Uterus (tissue), 4 donors: Measurements from ENCODE around the gene TREM1. TPM values are rescaled to one million over a fixed set of nuclear protein-coding genes. Genes with fewer than 3 reads are reported as not detected.

Source experiments
- DNase-seq, 2 donors: peaks; one replicate each; pipeline ENCODE4 v3.0.0-alpha.2; 2019 to 2020
- H3K27ac ChIP-seq, 2 donors: fragments of 200-600 bp; sonication (generic); 1 replicate in 1 of 2; 2 replicates in 1 of 2; pipeline ENCODE4 v1.5.1; 2016 to 2018
- H3K27me3 ChIP-seq, 2 donors: fragments of 200-600 bp; sonication (generic); one replicate each; pipeline ENCODE4 v1.5.1; 2018 to 2019; ENCODE audit warnings: control low read depth in 1 of 2
- H3K36me3 ChIP-seq, 2 donors: fragments of 200-600 bp; sonication (generic); one replicate each; pipeline ENCODE4 v1.5.1; 2019; ENCODE audit warnings: control low read depth in 1 of 2
- H3K4me1 ChIP-seq, 2 donors: fragments of 200-600 bp; sonication (generic); one replicate each; pipeline ENCODE4 v1.5.1; 2018 to 2019; ENCODE audit warnings: control low read depth in 1 of 2
- H3K4me3 ChIP-seq, 2 donors: fragments of 200-600 bp; sonication (generic); 1 replicate in 1 of 2; 2 replicates in 1 of 2; pipeline ENCODE4 v1.5.1; 2018 to 2019; ENCODE audit warnings: mild to moderate bottlenecking in 1 of 2
- H3K9me3 ChIP-seq, 2 donors: fragments of 200-600 bp; sonication (generic); one replicate each; pipeline ENCODE4 v1.5.1; 2019; ENCODE audit warnings: control low read depth in 1 of 2
- CTCF ChIP-seq, 4 experiments: fragments of 200-600 bp in 2 of 4; fragments of 450-650 bp in 2 of 4; sonication (generic) in 2 of 4; IDR thresholded peaks; one replicate each; pipeline ENCODE4 v1.5.1; 2016 to 2019; ENCODE audit warnings: antibody characterized with exemption in 4 of 4, mild to moderate bottlenecking in 2 of 4, moderate library complexity in 1 of 4
- POLR2A ChIP-seq, 2 donors: fragments of 450-650 bp; IDR thresholded peaks; one replicate each; pipeline ENCODE4 v1.6.1; 2016; ENCODE audit warnings: antibody characterized with exemption in 2 of 2, mild to moderate bottlenecking in 1 of 2, moderate library complexity in 1 of 2
- intact Hi-C: fragments of 100-400 bp; cut with DNase I; formaldehyde crosslinking; loops from one replicate; pipeline ENCODE4 v1.15.1; 2023; ENCODE audit warnings: low total_unique reads
- total RNA-seq, 4 donors: library from RNA; depleted of rRNA in 3 of 4; stranded (reverse); fragments of >200 nt in 3 of 4; gene quantifications; one replicate each; pipeline versions ENCODE4 v1.1.0 to v1.2.4, GENCODE V29; 2014 to 2023
- donor health status: DM: yes; HTN: yes; CAD: no.

The TREM1 gene
- total RNA-seq, 4 donors from 2014 or later = 0.26 to 30.6 (median 1.1) TPM

DNA sequence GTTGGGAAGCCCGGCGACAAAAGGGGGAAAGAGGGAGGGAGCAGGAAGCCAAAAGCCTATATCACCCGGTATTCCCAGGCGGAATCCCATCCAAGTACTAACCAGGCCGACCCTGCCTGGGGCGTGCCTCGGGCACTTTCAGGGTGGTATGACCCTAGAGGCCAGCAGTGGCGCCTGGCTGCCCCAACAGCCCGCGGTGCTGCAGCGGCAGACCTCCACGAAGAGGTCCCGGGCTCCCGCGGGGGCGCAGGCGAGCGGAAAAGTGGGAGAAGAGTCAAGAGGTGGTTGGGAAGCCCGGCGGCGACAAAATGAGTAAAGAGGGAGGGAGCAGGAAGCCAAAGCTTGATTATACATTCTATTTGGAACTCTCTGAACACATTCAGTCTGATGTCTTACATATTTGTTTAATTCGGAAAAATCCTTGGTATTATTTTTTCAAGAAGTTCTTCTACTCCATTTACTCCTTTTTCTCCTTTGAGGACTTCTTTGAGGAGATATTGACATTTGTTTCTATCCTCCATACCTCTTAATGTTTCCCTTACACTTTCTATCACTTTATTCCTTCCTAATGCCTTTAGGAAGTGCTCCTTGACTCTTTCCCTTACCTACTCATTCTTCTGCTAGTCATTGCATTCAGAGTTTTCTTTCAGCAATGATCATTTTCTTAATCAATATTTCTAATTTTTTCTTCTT lies 46.9 kb downstream of the TREM1 start:
- intact Hi-C loops = no loop called here
- Histone ChIP-seq H3K4me3 (no peak overlapping the region), H3K4me1 (no peaks in the 10 kb centered on the region), H3K27ac (no peak overlapping the region), H3K9me3 (no peaks in the 10 kb centered on the region), H3K36me3 (no peaks in the 10 kb centered on the region), H3K27me3 (peaks cover 0 to 20% of the 10 kb centered on the region in 2 donors)
- no peak for TF ChIP-seq POLR2A (IDR thresholded peaks at IDR 0.05)
- TF ChIP-seq CTCF (IDR thresholded peaks at IDR 0.05) = no peak
- no peak for DNase-seq

- no peak for DNase-seq
- intact Hi-C loops = no loop called here
- H3K27me3 ChIP-seq = peaks cover 0 to 20% of the 10 kb centered on the region in 2 donors
Measured at GRCh38 chr6:41237128-41237527, 49.4 kb downstream of the TREM1 start.

DNA sequence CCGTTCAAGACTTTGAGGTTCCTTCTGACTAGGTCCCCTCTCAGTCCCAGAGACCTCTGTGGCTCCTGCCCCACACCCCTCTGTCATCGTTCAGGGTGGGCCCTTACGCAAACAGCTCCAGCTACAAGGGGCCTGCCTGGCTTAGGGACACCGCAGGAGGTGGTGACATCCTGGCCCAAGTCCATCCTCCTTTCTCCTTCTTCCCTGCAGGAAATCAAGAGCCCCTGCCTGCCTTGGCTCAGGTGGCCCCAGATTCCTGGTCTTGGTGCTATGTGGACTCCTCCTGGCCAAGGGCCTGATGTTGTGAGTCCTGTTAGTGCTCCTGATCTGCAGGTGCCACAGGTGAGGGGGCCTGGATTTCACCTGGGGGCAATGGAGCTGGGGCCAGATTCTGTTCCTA lies 50.2 kb downstream of the TREM1 start:
- no peak for DNase-seq
- no peaks in the 10 kb centered on the region for H3K4me1 ChIP-seq
- H3K4me3 ChIP-seq = no peak overlapping the region
- H3K27ac ChIP-seq = no peak overlapping the region
- TF ChIP-seq POLR2A (IDR thresholded peaks at IDR 0.05) = no peak
- TF ChIP-seq CTCF (IDR thresholded peaks at IDR 0.05) = no peak
- peaks cover 0 to 20% of the 10 kb centered on the region in 2 donors for H3K27me3 ChIP-seq
- H3K36me3 ChIP-seq = no peaks in the 10 kb centered on the region
- H3K9me3 ChIP-seq = no peaks in the 10 kb centered on the region
- intact Hi-C loops = no loop called here

More at GRCh38 chr6:41237128-41237527, 49.4 kb downstream of the TREM1 start:
- H3K9me3 ChIP-seq = no peaks in the 10 kb centered on the region
- no peaks in the 10 kb centered on the region for H3K36me3 ChIP-seq
- no peak overlapping the region for H3K4me3 ChIP-seq
- H3K27ac ChIP-seq = no peak overlapping the region
- TF ChIP-seq CTCF (IDR thresholded peaks at IDR 0.05) (no peak), POLR2A (IDR thresholded peaks at IDR 0.05) (no peak)
- no peaks in the 10 kb centered on the region for H3K4me1 ChIP-seq

- intact Hi-C loops = no loop called here
Measured at GRCh38 chr6:41232667-41233066, 53.8 kb downstream of the TREM1 start.

More at GRCh38 chr6:41232667-41233066, 53.8 kb downstream of the TREM1 start:
- H3K4me3 ChIP-seq = no peak overlapping the region
- no peaks in the 10 kb centered on the region for H3K9me3 ChIP-seq
- no peaks in the 10 kb centered on the region for H3K36me3 ChIP-seq
- DNase-seq = no peak
- no peak overlapping the region for H3K27ac ChIP-seq
- H3K27me3 ChIP-seq = no peaks in the 10 kb centered on the region
- TF ChIP-seq POLR2A (IDR thresholded peaks at IDR 0.05) (no peak), CTCF (IDR thresholded peaks at IDR 0.05) (no peak)
- H3K4me1 ChIP-seq = no peaks in the 10 kb centered on the region
